ENCODE results near the gene ZMYM2.
"Not testable (repeated sequence)": the region's sequence is repeated elsewhere in the genome, so short reads cannot be mapped to it uniquely, and the experiment has no call there.

Gene ZMYM2

DNA sequence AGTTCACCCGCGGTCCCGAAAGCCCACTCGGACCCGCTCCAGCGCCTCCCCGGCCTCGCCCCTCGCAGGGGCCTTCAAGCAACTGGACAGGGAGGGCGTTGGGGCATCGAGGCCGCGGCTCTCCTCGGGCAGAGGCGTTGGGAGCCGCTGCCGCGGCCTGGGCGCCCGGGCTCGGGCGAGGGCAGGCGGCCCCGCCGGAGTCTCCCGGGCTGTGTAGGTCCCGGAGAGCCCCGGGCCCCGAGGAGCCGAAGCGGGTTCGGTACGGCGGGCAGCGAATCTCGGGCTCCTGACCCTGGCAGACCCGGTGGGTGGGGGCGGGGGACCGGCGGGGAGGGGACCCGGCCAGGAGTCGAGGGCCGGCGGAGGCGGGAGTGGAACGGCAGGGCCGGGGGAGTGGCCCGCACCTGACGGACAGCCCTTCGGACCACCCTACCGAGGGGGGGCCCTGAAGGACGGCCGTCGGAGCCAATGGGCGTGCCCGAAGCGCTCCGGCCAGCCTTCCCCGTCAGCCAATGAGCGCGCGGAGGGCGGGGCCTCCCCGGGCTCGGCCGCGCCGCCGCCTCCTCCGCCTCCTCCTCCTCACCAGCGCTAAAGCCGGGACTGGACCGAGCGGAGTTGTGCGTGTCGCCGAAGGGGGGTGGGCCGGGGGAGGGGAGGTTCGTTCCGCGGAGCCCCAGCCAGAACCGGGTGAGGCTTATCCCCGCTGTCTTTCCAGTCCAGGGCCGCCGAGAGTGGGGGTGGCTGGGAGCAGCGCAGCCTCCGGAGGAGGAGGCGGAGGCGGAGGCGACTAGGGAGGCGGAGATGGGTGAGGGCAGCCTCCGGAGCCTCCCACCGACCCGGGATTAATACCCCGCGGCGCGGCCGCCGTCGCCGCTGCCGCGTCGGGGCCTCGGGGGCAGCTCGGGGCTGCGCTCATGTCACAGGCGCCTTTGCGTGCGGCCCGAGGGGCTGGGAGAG lies at the start of gene ZMYM2:
Gene ZMYM2 (plus strand): TSS at position 573 of the 957 bp plus-strand sequence. CDS start 34,346 bp downstream, outside the sequence.
- peak; percentile 100 for DNase-seq

DNA sequence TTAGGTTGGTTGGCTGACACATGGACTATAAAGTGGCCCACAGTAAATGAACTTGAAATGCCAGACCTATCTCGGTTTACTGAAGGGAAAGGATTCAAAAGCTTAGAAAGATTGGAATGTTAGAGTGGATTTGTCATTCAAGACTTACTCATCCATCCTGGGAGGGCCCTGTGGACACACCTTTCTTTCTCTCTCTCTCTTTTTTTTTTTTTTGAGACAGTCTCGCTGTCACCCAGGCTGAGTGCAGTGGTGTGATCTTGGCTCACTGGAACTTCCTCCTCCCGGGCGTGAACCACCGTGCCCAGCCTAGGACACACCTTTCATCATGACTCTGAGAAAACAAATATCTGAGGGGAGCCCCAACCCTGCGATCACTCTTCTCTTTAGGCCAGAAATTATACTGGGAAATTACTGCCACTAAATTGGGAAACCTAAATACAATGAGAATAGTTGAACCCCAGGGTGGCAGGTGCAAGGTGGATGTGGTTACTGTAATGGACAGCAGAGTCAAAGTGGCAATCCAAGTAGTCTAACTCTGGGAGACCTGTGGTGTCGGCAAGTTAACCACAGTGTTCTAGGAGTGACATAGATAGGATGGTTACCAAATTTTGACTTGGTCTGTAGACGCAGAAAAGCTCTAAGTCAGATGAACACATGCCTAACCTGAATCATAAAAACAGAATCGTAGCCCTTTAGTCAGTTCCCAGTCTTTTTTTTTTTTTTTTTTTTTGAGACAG lies 48.0 kb upstream of the ZMYM2 start:
- DNase-seq: no peak

DNA sequence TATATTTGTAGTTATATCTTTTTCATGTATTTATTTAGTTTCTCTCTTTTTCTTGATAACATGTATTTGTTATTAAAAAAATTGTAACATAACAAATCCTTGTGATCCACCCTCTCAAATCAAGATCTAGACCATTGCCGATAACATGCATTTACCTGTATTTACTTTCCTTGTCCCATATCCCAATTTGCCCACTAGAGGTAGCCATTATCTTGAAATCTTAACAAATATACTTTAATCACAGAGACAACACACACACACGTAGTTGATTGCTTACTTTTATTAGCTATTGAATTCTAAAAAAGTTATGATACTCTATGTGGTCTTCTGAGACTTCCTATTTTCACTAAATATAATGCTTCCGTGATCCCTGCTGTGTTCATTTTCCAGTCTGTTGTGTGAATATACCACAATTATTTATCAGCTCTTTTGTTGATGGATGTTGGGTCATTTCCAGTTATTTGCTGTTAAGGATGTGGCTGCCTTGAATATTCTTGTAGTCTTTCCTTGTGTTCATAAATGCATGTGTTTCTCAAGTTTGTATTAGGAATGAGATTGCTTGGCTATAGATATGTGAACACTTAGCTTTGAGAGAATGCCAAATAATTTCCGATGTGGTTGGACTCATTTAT lies 31.3 kb upstream of the ZMYM2 start:
- no peak for DNase-seq

DNA sequence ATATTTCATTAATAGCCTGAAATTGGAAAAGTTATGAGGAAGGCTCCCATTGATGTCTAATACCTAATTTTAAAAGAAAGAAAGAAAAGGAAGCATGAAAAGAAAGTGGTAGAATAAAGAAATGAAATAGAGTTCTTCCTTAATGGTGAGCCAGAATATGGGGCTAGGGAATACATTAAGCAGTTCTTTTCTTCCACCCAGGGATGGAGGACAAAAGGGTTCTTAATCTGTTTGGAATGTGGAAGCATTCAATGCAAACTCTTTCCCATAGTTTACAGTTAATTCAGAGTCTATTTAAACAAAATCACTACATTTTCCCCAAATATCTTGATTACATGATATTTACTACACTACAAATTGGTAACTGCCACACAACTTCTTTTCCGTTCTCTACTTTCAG lies 18.4 kb upstream of the ZMYM2 start:
- no peak for DNase-seq

DNA sequence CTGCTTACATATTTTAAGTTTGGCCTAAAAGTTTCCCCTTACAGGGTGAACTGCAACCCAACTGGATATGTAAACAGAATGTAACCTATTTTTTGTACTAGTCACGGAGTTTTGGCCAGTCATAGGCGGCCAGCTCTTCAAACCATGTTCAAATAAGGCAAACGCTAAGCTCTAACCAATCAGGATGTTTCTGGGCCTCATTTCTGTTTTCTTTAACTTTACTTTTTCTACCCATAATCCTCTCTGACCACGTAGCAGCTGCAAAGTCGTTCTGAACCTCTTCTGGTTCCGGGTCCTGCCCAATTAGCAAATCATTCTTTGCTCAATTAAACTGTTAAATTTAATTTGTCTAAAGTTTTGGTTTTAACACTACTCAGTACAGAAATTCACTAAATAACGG lies 8.2 kb upstream of the ZMYM2 start:
- DNase-seq: no peak

DNA sequence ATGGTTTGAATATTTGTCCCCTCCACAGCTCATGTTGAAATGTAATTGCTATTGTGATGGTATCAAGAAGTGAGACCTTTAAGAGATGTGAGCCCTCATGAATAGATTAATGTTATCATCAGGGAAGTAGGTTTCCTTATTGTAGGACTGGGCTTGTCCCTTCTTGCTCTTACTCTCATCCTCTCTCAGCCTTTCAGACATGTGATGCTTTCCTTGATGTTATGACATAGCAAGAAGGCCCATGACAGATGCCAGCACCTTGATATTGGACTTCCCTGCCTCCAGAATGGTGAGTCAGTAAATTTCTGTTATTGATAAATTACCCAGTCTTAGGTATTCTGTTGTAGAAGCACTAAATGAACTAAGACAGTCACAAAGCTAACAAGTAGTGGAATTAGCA lies 5.7 kb upstream of the ZMYM2 start:
- no peak for DNase-seq

DNA sequence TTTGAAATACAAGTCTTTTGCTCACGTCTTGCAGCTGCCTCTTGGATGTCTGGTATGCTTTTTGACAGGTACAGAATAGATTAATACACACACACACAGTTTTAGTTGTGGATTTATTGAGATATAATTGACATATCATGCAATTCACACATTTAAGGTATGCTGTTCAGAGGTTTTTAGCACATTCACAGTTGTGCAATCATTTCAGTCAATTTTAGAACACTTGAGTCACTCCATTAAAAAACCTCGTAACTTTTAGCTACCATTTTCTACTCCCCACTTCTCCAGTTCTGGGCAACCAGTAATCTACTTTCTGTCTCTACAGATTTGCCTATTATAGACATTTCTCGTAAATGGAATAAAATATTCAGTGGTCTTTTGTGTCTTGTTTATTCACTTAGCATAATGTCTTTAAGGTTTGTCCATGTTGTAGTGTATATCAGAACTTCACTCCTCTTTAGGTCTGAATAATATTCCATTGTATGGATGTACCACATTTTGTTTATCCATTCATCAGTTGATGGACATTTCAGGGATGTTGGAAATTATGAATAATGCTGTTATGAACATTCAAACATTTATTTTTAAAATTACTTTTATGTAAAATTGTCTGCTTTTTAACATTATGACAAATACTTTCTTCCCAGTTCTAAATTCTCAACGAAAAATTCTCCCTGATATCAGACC lies 2.5 kb upstream of the ZMYM2 start:
- no peak for DNase-seq

DNA sequence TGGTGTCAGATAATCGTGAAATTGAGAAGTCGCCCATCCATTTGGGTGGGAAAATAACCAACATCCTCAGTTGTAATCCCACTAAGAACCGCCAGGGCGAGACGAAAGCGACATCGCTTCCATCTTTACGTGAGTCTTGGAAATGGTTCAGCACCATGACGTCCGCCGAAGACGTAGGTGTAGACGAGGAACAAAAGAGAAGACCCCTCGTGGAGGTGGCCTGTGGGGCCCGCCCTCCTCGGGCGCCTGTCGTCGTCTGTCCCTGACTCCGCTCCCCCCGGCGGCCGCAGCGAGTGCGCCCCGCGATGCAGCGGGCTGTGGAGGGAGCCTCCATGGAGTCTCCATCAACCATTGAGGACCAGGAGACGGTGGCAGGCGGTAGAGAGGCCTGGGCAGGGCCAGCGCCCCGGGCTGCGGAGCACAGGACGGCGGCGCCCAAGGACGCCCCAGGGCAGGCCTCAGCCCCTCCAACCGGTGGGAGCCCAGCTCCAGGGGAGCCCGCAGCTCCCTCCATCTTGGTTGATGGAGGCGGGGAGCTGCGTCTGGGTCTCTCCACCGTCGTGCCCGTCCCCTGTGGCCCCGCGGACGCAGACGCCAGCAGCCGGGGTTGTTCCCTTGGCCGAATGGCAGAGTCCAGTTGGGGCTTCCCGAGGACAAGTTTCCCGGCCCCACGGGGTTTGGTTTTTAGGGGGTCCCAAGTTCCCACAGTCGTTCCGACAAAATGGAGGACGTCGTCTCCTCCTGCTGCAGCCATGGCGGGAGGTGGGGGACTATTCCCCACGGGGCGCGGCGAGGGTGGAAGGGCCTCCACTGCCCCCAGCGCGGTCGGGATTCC lies 990 bp upstream of the ZMYM2 start:
- DNase-seq: peak; percentile 86

DNA sequence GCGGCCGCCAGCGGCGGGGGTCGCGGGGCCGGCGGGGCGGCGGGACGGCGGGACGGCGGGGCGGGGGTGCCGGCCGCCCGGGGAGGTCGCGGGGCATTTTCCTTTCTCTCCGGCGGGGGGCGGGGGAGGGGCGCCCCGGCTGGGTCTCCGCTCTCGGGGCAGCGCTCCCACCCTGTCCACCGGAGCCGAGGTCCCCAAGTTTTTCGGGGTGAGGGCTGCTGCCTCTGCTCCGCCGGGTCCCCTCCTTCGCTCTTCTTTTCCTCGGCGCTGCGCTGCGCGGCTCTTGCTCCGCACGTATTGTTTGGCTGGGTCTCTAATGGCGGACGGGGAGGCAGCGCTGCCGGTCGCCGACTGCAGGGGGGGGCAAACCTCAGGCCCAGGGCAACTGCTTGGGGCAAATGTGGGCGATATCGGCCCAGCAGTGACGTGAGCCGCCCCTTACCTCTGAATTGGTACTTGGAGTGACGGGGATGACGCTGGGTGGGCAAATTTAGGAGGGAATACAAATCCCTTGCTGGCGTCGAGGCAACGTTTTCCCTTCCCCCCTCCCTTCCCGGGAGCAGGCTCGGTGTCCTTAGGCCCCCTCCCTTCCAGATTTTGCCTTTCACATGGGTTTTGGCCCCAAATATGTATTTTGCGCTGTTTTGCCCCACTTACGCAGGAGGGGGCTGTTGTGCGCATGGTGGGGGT lies 759 bp downstream of the ZMYM2 start:
- DNase-seq: peak; percentile 80

DNA sequence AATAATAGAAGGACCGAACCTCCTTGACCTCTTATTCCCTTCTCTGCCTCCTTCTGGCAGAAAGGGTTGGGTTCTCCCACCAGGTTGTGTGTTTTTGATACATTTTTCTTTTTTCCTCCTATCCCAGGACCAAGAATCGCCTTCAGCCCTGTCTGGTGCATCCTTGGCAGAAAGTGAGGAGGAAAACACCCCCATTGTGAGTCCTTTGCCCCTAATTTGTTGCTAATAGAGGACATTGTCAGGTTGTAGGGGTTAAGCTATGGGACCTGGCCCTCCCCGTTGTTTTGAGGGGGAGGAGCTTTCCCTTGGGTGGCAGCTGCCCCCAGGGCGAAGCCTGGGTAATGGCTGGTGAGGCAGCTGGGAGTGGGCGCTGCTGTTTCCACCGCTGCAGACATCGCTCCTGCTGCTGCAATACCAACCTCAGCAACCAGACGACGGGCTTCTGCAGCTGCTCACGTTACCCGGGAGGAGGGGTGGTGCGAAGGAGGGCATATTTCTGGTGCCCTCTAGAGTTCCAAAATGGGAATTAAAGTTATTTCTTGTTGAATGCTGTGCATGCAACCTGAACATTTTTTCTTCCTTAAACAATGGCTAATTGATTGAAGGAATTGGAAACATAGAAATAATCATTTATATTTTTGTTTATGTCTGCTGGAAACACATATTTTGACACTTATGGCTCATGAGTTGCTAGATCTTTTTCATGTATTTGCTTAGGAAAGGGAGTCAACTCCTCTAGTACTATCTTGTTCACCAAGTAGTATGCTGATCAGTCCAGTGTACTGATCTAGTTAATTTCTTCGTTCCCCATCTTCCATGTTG lies 1.5 kb downstream of the ZMYM2 start:
- peak; percentile 86 for DNase-seq

DNA sequence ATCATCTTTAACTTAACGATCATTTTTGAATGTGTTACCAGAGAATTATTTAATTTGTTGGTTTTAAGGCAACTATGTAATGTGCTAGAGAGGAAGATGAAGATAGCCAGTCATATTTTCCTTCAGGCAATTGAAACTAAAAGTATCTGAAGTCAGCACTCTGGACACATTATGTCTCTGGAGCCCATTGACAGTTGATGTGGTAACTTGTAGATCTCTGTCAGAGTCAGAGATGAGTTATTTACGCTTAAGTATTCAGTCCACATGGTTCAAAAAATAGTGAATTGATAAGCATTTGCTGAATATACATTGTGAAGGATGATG lies 2.1 kb downstream of the ZMYM2 start:
- DNase-seq: no peak

DNA sequence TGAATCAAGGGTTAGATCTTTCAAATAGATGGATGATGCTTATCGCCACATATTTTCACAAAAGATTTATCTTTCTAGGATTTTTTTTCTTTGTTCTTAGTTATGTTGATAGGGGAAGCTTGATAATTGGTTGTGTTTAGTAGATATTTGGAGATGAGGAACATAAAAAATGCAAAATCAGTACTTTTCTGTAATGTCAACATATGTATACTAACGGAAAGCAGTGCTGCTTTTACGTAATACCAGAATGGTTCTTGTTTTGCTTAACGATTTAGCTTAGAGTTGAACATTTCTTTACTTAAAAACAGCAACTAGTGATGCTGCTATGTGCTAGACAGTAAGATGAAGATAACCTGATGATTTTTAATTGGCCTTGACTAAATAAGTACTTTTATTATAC lies 3.0 kb downstream of the ZMYM2 start:
- DNase-seq: no peak

DNA sequence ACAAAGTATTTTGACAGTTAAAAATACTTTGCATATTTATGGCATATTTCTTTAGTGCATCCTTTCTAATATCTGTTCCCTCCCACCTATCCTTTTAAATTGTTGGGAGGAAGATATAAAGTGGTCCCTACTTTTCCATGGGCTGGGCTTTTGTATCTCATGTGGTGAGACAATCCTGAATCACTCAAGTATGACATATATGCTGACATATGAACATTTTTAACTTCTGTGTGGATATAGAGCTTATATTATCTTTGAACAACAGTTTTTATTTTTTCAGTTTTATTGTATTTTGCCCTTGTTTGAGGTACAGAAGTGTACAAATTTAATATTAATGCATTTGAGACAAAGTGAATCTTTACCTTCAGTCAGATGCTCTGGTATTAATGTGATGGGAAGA lies 3.4 kb downstream of the ZMYM2 start:
- no peak for DNase-seq

DNA sequence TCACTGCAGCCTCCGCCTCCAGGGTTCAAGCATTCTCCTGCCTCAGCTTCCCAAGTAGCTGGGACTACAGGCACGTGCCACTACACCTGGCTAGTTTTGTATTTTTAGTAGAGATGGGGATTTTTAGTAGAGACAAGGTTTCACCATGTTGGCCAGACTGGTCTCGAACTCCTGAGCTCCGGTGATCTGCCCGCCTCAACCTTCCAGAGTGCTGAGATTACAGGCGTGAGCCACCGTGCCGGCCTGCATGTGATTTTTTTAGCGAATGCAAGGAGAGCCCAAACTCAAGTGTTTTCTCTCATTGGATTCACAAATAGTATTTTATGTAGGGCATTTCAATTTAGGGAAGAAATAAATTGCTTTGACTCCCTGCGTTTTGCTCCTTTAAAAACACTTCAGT lies 4.4 kb downstream of the ZMYM2 start:
- no peak for DNase-seq

DNA sequence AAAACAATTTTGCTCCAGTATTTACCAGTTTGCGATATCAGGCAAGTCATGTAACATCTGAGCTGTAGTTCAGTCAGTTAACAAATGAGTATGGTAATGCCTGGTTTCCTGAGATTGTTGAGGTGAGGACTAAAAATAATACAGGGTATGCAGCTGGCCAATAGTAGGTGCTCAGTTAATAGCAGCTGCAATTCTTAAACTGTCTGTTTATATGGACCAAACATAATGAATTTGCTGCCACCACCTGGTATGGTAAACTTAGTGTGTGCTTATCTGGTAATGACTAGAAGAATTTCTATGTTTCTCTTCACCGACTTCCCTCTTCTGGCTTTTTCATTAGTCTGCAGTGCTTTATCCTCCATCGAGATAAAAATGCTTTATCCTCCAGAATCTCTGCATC lies 9.1 kb downstream of the ZMYM2 start:
- no peak for DNase-seq

DNA sequence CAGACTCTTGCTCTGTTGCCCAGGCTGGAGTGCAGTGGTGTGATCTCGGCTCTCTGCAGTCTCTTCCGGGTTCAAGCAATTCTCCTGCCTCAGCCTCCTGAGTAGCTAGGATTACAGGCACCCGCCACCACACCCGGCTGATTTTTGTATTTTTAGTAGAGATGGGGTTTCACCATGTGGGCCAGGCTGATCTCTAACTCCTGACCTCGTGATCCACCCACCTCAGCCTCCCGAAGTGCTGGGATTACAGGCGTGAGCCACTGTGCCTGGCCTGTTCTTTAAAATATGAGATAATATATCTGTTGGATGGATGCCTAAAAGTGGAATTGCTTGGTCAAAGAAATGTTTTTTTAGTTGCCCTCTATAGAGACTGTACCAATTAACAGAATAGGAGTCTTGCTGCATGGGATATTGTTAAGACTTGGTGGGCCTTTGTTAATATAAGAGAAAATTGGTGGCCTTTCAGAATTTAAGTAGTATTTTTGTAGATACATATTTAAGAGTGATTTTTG lies 16.0 kb downstream of the ZMYM2 start:
- not testable (repeated sequence) for DNase-seq

DNA sequence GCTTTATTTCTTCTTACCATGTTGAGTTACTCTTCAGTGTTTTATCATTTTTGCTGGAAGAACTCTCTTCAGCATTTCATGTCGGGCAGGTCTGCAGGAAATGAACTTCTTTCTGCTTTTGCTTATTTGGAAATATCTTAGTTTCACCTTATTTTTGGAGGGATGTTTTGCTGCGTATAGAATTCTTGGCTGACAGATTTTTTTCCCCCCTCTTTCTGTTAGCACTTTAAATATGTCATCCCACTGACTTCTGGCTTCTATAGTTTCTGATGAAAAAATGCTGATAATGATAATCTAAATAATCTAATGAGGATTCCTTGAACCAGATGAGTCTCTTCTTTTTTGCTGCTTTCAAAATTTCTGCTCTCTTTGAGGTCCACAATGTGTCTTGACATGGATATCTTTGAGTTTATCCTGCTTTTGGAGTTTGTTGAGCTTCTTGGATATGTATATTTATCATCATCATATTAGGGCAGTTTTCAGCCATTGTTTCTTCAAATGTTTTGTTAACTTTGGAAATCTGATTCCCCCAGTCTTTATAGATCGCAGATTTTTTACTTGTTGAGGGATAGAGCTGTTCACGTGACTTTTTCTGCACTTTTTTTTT lies 20.4 kb downstream of the ZMYM2 start:
- no peak for DNase-seq

DNA sequence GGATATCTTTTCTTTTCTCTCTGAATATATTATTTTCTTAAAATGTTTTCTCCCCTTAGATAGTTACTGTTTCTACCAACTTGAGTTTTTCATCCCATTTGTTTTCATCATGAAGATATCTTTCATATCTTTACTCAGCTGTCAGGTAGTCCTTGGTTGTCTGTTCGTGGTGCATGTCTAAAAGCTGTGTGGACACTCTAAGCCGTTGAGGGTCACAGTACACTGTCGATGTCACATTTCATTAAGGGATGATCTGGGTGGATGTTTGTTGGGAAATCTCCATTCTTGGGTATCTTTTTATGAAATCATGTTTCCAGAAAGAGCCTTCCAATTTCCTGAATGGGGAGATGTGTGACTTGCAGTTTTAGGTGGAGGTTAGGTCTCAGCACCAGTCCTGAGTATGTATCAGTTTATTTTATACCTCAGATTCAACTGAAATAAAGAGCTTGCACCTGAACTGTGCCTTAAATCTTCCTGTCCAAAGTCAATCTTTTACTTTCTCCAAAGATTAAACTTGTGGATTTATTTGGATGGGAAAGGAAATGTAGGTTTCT lies 23.2 kb downstream of the ZMYM2 start:
- DNase-seq: no peak

DNA sequence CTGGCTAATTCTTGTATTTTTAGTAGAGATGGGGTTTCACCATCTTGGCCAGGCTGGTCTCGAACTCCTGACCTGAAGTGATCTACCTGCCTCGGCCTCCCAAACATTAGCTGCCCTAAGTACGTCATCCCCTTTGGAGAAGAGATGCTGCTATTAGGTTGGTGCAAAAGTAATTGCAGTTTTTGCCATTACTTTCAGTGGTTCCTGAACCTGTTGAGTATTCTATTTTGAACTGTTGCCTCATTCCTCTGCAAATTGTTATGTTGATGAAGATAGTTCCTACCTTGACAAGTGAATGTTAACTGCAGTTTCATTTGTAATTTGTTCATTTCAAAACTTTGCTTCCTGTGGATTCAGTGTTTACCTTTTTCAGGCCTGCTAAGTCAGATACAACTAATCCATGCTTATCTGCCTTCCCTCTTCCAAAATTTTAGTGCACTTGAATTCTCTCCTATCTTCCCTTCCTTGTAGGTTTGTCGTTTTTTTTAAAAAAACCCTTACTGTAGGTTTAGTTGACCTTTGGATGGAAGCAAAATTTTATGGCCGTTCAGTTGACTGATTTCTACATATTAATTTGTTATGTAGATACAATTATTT lies 24.0 kb downstream of the ZMYM2 start:
- DNase-seq: no peak

Data from right forelimb (tissue), 1 donor.